KOPT-K1 (cell line): ENCODE data around the gene KCNJ18.
"Not testable (repeated sequence)": the region's sequence is repeated elsewhere in the genome, so short reads cannot be mapped to it uniquely, and the experiment has no call there.

Source experiments
- H3K27ac ChIP-seq: fragments of 200-600 bp; sonication (generic); 2 replicates; pipeline ENCODE4 v1.5.1; 2016; ENCODE audit warnings: antibody characterized with exemption, mild to moderate bottlenecking, low read depth, low read length; ENCODE audit not compliant: poor library complexity, severe bottlenecking
- H3K36me3 ChIP-seq: fragments of 200-600 bp; sonication (generic); 2 replicates; pipeline ENCODE4 v1.5.1; 2017; ENCODE audit warnings: antibody characterized with exemption, mild to moderate bottlenecking, low read length, moderate library complexity; ENCODE audit not compliant: insufficient read depth
- H3K9me3 ChIP-seq: fragments of 200-600 bp; sonication (generic); 2 replicates; pipeline ENCODE4 v1.5.1; 2017; ENCODE audit warnings: antibody characterized with exemption, low read length, mild to moderate bottlenecking; ENCODE audit not compliant: insufficient read depth, poor library complexity, severe bottlenecking

Gene KCNJ18

GRCh38 chr17:21691883-21692703 is at the start of gene KCNJ18:
Gene KCNJ18, plus strand, starts transcription at chr17:21692523. Its CDS starts 10,264 bp downstream, at chr17:21702787.
- H3K9me3 ChIP-seq, H3K36me3 ChIP-seq, H3K27ac ChIP-seq: not testable (repeated sequence)

DNA sequence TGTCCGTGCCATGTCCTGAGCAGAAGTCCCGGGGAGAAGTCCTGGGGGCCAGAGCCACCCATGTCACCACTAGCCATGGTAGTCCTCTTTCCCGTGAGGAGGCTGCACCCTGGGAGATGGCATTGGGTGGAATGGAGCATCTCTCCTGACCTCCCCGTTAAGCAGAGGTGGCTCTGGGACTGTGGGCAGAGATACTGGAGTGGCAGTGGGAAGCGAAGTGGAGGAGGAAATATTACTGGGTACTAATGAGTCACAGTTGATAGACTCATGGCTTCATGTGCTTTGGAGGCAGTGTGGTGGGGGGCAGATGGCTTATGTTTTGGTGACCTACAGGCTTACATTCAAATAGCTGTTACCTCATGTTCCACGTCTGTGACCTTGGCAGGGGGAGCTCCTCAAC is 44.2 kb upstream of the KCNJ18 start:
- not testable (repeated sequence) for H3K27ac ChIP-seq, H3K9me3 ChIP-seq

DNA sequence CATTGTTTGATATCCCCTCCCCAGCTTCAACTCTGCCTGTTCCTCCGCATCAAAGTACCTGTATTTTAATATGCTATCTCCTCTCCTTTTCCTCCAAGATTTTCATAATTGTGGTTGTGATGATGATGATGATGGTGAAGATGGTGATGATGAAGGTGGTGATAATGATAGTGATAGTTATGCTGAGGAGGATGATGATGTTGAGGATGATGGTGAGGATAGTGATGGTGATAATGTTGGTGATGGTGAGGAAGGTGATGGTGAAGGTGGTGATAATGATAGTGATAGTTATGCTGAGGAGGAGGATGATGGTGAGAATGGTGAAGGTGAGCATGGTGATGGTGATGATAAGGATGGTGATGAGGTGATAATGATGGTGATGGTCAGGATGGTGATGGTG is 42.3 kb upstream of the KCNJ18 start:
- not testable (repeated sequence) for H3K36me3 ChIP-seq, H3K27ac ChIP-seq, H3K9me3 ChIP-seq

More for the DNA sequence above, 44.2 kb upstream of the KCNJ18 start:
- H3K36me3 ChIP-seq: not testable (repeated sequence)

DNA sequence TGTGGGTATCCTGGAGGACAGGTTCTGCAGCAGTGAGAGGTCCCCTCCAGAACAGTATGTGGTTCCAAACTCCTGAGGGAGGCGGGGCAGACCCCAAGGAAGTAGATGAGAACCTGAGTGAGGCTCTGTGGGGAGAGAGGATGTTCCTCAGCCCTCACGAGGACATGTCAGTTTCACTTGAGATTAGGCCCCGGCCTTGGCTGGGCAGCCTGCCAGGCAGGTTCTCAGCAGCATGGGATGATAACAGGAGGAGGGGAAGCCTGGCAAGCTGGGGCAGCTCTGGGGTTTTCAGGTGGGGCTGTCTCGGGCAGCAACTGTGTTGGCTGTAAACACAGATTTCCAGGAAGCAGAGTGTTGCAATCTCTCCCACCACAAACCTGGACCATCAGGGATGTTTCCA is 40.3 kb upstream of the KCNJ18 start:
- not testable (repeated sequence) for H3K27ac ChIP-seq, H3K36me3 ChIP-seq, H3K9me3 ChIP-seq

DNA sequence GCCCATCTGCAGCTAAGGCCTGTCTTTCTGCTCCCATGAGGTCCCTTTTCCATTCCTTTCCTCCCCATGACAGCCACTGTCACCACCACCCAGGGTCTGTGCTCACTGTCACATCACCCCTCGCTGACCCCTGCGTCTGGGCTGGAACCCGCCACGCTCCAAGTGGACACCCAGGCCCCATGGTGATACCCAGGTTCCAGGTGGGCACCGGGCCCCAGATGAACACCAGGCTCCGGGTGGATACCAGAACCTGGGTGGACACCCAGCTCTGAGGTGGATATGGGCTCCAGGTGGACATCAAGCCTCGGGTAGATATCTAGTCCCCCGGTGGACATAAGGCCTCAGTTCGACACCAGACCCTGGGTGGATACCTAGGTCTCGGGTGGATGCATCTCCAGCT is 39.1 kb upstream of the KCNJ18 start:
- H3K36me3 ChIP-seq, H3K9me3 ChIP-seq, H3K27ac ChIP-seq: not testable (repeated sequence)

DNA sequence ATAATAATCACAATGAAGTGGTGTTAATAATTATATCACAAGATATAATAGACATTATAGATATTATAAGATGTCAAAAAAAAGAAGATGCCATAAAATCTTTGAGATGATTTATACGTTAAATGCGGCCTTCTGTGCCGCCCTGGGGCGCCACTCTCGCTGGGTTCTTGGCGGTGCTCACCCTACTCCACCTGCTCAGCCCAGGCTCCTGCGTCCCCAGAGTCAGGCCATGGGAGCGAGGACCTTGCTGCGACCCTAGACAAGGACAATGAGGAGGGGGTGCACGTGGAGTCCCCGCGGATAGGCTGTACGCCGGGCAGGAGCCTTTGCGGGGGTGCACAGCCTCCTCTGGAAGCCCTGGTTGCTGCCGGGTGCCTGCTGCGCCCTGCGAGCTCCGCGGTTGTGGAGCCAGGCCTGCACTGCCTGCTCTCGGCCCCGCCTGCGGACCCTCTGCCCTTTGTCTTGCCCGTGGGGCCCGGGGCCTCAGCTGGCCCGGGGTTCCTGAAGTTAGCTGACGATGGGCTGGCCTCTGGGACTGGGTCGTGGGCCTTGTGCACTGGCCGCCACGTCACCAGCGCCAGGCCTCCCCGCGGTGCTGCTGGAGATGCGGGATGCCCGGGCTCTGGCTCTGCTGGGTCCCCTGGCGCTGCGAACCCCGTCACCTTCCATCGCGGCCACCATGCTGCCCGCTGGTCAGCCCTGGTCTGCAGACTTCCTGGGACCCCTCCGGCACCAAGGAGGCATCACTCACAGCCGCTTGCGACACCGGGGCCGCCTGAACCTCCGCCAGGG is 35.6 kb upstream of the KCNJ18 start:
- H3K9me3 ChIP-seq, H3K27ac ChIP-seq, H3K36me3 ChIP-seq: not testable (repeated sequence)

DNA sequence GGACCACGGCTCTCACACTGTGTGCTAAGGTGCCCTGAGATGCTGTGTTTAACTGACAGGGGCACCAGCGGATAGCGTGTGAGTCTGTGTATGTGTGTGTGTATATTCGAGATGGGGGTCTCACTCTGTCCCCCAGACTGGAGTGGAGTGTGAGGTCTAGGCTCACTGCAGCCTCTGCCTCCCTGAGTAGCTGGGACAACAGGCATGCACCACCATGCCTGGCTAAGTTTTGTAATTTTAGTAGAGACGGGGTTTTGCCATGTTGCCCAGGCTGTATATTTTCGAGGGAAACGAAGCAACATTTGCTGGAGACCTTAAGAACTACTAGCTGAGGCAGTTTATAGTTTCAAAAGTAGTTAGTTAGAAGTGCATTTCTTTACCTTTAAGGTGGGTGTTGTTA is 32.7 kb upstream of the KCNJ18 start:
- H3K27ac ChIP-seq, H3K36me3 ChIP-seq, H3K9me3 ChIP-seq: not testable (repeated sequence)

DNA sequence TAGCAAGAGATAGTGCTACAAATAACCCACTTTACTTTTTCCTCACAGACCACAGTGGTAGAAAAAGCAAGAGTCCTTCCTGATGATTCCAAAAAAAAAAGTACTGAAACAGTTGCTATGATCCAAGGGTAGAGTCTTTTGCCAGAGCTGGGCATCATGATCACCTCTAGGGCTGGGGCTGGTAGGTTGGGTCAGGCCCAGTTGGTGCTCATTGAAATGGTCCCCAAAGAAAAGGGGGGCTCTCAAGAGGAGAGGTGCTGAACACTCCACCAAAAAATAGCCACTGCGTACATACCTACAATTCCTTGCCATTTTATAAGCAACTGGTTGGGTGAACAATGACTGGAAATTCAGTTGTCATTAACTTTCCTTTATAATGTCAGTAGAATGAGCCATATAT is 30.9 kb upstream of the KCNJ18 start:
- not testable (repeated sequence) for H3K9me3 ChIP-seq, H3K27ac ChIP-seq, H3K36me3 ChIP-seq

DNA sequence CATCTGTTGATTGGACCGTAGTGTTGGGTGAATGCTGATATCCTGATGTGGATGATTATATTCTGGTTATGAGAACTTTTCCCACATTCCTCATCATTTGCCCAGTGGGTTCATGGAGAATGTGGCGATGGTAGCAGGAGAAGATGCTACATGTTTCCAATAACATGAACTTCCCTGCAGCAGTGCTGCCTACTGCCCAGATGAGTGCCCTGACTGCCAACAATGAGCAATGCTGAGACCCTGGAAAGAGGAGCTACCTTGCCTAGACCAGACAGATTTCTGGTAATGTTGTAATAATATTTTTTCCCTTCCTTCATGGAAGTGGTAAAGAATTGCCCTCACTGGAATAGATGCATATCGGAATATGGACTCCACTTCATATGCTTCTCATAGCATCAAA is 29.2 kb upstream of the KCNJ18 start:
- not testable (repeated sequence) for H3K9me3 ChIP-seq, H3K36me3 ChIP-seq, H3K27ac ChIP-seq

- not testable (repeated sequence) for H3K27ac ChIP-seq, H3K9me3 ChIP-seq, H3K36me3 ChIP-seq
Measured at GRCh38 chr17:21663614-21664474, 28.5 kb upstream of the KCNJ18 start.

DNA sequence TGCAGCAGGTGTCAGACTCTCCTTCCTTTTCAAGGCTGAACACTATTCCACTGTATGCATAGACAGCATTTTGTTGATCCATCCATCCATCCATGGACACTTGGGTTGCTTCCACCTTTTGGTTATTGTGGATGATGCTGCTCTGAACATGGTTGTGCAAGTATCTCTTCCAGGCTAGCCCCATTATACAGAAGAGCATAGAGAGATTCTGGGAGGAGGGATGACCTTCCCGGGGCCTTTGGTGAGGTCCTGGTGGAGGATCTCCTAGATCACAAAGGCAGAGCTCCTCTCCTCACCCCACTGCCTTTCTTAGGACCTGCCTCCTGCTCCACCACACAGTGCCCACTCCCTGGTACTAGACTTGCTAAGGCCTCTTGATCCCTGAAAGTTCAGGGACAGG is 27.2 kb upstream of the KCNJ18 start:
- not testable (repeated sequence) for H3K9me3 ChIP-seq, H3K36me3 ChIP-seq, H3K27ac ChIP-seq

- not testable (repeated sequence) for H3K36me3 ChIP-seq, H3K27ac ChIP-seq, H3K9me3 ChIP-seq
Measured at GRCh38 chr17:21665935-21666493, 26.3 kb upstream of the KCNJ18 start.

DNA sequence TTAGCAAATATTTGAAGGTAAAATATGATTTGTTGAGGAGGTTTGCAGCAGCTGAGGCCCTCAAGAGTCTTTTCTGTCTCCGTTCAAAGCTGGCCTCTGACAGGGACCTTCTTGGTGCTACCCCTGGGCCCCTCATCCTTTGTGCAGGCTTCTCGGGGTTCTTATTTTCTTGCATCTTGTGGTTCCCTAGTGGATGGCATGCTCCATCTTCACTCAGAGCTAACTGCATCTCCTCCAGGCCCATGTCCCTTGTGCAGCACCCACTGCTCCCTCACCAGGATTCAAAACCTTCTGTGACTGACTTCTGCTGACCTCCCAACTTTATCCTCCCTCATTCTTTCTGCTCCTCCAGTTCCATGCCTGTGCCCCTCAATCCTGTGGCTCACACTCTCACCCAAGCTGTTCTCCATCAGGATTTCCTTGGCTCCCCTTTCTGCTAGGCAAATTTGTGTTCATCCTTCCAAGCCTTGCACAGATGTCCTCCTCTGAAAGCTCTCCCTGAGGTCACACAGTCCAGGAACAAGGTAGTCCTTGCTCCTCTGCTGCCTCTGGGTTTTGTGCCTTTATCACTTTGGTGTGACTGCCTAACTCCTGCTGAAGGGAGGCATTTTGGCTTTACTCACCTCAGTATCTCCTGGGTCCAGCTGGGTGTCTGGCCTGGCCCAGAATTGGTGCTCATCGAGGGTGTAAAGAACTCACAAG is 25.5 kb upstream of the KCNJ18 start:
- not testable (repeated sequence) for H3K27ac ChIP-seq, H3K36me3 ChIP-seq, H3K9me3 ChIP-seq

- H3K9me3 ChIP-seq, H3K27ac ChIP-seq, H3K36me3 ChIP-seq: not testable (repeated sequence)
Measured at GRCh38 chr17:21667413-21668117, 24.8 kb upstream of the KCNJ18 start.
